Measurements from ENCODE around the gene ISYNA1. TPM values are rescaled to one million over a fixed set of nuclear protein-coding genes. Genes with fewer than 3 reads are reported as not detected.
A peak's percentile ranks its signal among the peaks of the same experiment; 100 is the strongest.

Gene ISYNA1
- total and polyA plus RNA-seq, 10 donors, result 31.7 to 82.3 (median 45.4) TPM

DNA sequence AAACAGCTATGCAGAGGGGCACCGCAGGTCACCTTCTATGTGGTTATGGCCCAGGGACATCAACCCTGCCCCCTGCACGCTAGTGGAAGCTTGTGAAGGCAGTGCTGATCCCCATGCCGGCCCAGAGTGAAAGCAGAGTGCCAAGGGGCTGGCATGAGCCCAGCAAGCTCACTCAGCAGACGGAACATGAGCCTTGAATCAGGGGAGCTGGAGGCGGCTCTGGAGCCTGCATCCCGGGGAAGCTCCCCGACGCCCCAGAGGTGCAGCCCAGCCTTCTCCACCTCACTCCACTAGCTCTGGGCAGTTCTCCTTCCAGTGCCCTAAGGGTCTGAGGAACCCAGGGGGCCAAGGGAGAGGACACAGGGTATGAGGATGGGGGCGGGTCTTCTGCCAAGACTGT, 19.0 kb upstream of the ISYNA1 start:
- H3K4me1 ChIP-seq, result peaks cover 0 to 24% (median 15%) of the 10 kb centered on the region in 6 donors
- no peak for DNase-seq
- 80 to 91% (median 86%) methylated on average over 6 to 9 of the region's 9 CpGs for WGBS, 5 donors
- H3K9me3 ChIP-seq, result no peaks in the 10 kb centered on the region
- no peaks in the 10 kb centered on the region for H3K27me3 ChIP-seq (replicated peaks in 1 of 7)
- no peak overlapping the region for H3K4me3 ChIP-seq
- TF ChIP-seq POLR2A (IDR thresholded peaks at IDR 0.05) (no peak), POLR2AphosphoS5 (IDR thresholded peaks at IDR 0.05) (peak in 1 of 3 donors; percentile 7)
- TF ChIP-seq, protein P1, sequence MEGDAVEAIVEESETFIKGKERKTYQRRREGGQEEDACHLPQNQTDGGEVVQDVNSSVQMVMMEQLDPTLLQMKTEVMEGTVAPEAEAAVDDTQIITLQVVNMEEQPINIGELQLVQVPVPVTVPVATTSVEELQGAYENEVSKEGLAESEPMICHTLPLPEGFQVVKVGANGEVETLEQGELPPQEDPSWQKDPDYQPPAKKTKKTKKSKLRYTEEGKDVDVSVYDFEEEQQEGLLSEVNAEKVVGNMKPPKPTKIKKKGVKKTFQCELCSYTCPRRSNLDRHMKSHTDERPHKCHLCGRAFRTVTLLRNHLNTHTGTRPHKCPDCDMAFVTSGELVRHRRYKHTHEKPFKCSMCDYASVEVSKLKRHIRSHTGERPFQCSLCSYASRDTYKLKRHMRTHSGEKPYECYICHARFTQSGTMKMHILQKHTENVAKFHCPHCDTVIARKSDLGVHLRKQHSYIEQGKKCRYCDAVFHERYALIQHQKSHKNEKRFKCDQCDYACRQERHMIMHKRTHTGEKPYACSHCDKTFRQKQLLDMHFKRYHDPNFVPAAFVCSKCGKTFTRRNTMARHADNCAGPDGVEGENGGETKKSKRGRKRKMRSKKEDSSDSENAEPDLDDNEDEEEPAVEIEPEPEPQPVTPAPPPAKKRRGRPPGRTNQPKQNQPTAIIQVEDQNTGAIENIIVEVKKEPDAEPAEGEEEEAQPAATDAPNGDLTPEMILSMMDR (IDR thresholded peaks at IDR 0.05 in 8 of 11, conservative IDR thresholded peaks at IDR 0.05 in 3 of 11), result no peak
- H3K27ac ChIP-seq, result peak overlapping the region in 3 of 8 donors; percentile 14 to 24 (median 20)
- intact Hi-C loops (cut with DNase I; ENCODE audit: low total_unique reads), result no loop called here
- peaks cover 5 to 100% (median 65%) of the 10 kb centered on the region in 6 donors for H3K36me3 ChIP-seq

DNA sequence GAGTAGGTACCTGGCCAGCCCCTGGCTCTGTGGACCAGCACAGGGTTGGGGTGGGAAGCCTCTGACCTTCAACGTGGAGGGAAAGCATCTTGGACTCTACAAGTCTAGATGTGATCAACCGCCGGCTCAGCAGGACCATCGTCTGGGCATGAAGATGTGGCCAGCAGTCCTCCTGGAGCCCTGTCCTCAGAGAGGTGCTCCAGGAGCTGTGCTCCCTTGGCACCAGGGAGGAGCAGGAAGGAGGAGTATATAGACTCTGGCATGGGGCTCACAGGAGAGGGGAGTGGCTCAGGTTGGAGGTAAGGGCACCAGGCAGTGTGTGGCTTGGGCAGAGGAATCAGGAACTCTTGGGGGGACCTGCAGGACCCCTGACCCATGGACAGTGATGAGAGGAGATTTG, 18.3 kb upstream of the ISYNA1 start:
- TF ChIP-seq POLR2A (IDR thresholded peaks at IDR 0.05) (no peak), POLR2AphosphoS5 (IDR thresholded peaks at IDR 0.05) (peak in 1 of 3 donors; percentile 8)
- TF ChIP-seq, protein P1 (IDR thresholded peaks at IDR 0.05 in 8 of 11, conservative IDR thresholded peaks at IDR 0.05 in 3 of 11), result no peak
- peak overlapping the region in 1 of 8 donors; percentile 14 for H3K27ac ChIP-seq

DNA sequence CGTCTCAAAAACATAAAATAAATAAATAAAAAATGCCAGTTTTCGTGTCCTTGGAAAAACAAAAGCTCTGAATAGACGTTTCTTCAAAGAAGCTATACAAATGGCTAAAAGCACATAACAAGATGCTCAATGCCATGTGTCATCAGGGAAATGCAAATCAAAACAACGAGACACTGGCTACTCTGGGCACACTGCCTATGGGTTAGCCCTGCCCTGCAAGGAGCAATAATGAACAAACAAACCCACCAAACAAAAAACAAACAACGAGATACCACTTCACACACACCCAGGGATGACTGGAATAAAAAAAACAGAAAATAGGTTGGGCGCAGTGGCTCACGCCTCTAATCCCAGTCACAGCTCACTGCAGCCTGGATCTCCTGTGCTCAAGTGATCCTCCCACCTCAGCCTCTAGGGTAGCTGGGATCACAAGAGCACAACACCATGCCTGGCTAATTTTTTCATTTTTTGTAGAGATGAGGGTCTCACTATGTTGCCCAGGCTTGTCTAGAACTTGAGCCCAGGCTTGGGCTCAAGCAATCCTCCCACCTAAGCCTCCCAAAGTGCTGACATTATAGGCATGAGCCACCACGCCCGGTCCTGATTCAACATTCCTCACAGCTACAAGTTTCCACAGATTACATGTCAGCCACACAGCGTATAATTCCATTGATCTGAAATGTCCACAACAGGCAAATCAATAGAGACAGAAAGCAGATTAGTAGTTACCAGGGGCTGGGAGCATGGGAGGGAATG, 15.5 kb upstream of the ISYNA1 start:
- no peaks in the 10 kb centered on the region for H3K27me3 ChIP-seq (replicated peaks in 1 of 7)
- TF ChIP-seq POLR2AphosphoS5 (IDR thresholded peaks at IDR 0.05) (no peak), POLR2A (IDR thresholded peaks at IDR 0.05) (no peak)
- TF ChIP-seq, protein P1 (IDR thresholded peaks at IDR 0.05 in 8 of 11, conservative IDR thresholded peaks at IDR 0.05 in 3 of 11), result no peak
- no peak for DNase-seq
- peaks cover 0 to 18% (median 13%) of the 10 kb centered on the region in 6 donors for H3K4me1 ChIP-seq
- no peak overlapping the region for H3K4me3 ChIP-seq
- no peak overlapping the region for H3K27ac ChIP-seq
- intact Hi-C loops (cut with DNase I; ENCODE audit: low total_unique reads), result no loop called here
- 86 to 94% (median 89%) methylated on average over 10 of the region's 10 CpGs for WGBS, 5 donors
- H3K36me3 ChIP-seq, result peaks cover 8 to 100% (median 65%) of the 10 kb centered on the region in 6 donors
- H3K9me3 ChIP-seq, result no peaks in the 10 kb centered on the region

More for the DNA sequence above, 18.3 kb upstream of the ISYNA1 start:
- WGBS, 5 donors, result 86 to 93% (median 90%) methylated on average over 4 of the region's 4 CpGs
- intact Hi-C loops (cut with DNase I; ENCODE audit: low total_unique reads), result no loop called here
- no peaks in the 10 kb centered on the region for H3K9me3 ChIP-seq
- no peak overlapping the region for H3K4me3 ChIP-seq
- H3K27me3 ChIP-seq (replicated peaks in 1 of 7), result no peaks in the 10 kb centered on the region
- H3K36me3 ChIP-seq, result peaks cover 5 to 100% (median 62%) of the 10 kb centered on the region in 6 donors
- DNase-seq, result peak; percentile 56
- peaks cover under 1 to 22% (median 15%) of the 10 kb centered on the region in 6 donors for H3K4me1 ChIP-seq

DNA sequence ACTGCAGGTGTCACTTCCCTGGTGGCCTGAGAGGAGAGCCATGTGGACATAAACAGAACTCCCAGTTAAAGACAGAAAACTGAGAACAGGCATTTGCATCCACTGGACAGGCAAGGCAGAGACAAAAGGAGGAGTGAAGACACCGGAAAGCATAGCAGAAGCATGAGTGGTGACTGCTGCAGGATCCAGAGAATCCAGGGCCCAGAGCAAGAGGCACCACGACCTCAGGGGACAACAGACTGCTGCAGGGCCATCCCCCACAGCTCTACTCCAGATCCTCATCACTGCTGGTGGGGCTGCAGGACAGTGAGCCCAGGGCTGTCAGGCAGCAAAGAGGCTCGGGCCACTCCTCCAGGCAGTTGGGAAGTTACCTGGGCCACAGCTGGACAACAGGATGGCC, 14.5 kb upstream of the ISYNA1 start:
- H3K4me3 ChIP-seq, result no peak overlapping the region
- no peaks in the 10 kb centered on the region for H3K9me3 ChIP-seq
- intact Hi-C loops (cut with DNase I; ENCODE audit: low total_unique reads), result no loop called here
- TF ChIP-seq POLR2A (IDR thresholded peaks at IDR 0.05) (no peak), POLR2AphosphoS5 (IDR thresholded peaks at IDR 0.05) (no peak)
- TF ChIP-seq, protein P1 (IDR thresholded peaks at IDR 0.05 in 8 of 11, conservative IDR thresholded peaks at IDR 0.05 in 3 of 11), result no peak
- WGBS, 5 donors, result 78 to 91% (median 87%) methylated on average over 3 of the region's 3 CpGs
- no peak for DNase-seq
- no peaks in the 10 kb centered on the region for H3K27me3 ChIP-seq (replicated peaks in 1 of 7)
- peaks cover 0 to 18% (median 13%) of the 10 kb centered on the region in 6 donors for H3K4me1 ChIP-seq
- peaks cover 8 to 100% (median 62%) of the 10 kb centered on the region in 6 donors for H3K36me3 ChIP-seq
- H3K27ac ChIP-seq, result no peak overlapping the region
